ENCODE results near the gene RGPD8. TPM values are rescaled to one million over a fixed set of nuclear protein-coding genes. Genes with fewer than 3 reads are reported as not detected.

RGPD8 gene
- polyA plus RNA-seq, 3 donors: 0.29 to 3.4 (median 1.2) TPM

DNA sequence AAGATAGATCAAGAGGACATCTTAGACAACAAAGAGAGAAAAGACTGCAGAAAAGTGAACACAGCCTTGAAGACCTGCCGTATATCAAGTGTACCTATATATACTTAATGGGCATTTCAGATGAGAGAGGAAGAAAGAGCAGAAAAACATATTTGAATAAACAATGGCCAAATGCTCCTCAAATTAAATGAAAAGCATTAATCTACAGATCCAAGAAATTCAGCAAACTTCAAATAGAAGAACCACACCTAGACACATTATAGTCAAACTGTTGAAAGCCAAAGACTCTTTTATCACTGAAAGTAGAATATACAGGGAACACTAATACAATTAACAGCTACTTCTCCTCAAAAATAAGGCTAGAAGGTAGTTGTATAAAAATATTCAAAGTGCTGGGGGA lies 29.8 kb upstream of the RGPD8 start:
- H3K4me1 ChIP-seq (ENCODE audit: control insufficient read depth in 1 of 2, insufficient read depth in 2 of 2, low read length in 2 of 2): no peaks in the 10 kb centered on the region
- no peaks in the 10 kb centered on the region for H3K9me3 ChIP-seq (replicated peaks in 1 of 2; ENCODE audit: control insufficient read depth in 1 of 2, insufficient read depth in 1 of 2, low read length in 2 of 2)
- TF ChIP-seq, protein P1, sequence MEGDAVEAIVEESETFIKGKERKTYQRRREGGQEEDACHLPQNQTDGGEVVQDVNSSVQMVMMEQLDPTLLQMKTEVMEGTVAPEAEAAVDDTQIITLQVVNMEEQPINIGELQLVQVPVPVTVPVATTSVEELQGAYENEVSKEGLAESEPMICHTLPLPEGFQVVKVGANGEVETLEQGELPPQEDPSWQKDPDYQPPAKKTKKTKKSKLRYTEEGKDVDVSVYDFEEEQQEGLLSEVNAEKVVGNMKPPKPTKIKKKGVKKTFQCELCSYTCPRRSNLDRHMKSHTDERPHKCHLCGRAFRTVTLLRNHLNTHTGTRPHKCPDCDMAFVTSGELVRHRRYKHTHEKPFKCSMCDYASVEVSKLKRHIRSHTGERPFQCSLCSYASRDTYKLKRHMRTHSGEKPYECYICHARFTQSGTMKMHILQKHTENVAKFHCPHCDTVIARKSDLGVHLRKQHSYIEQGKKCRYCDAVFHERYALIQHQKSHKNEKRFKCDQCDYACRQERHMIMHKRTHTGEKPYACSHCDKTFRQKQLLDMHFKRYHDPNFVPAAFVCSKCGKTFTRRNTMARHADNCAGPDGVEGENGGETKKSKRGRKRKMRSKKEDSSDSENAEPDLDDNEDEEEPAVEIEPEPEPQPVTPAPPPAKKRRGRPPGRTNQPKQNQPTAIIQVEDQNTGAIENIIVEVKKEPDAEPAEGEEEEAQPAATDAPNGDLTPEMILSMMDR (IDR thresholded peaks at IDR 0.05): no peak
- no peak overlapping the region for H3K9ac ChIP-seq (ENCODE audit: insufficient read depth, low read length, poor library complexity, severe bottlenecking)
- no peak overlapping the region for H3K4me3 ChIP-seq (replicated peaks in 1 of 3; ENCODE audit: low read depth in 2 of 3, low read length in 3 of 3)
- peaks cover 0 to 1% (median 0%) of the 10 kb centered on the region in 7 donors for H3K9me3 Mint-ChIP-seq
- H4K20me1 ChIP-seq (ENCODE audit: insufficient read depth, low read length): no peaks in the 10 kb centered on the region
- no peak overlapping the region for H3K4me3 Mint-ChIP-seq
- intact Hi-C loops (cut with micrococcal nuclease): no loop called here
- H3K36me3 ChIP-seq (replicated peaks in 1 of 2; ENCODE audit: control insufficient read depth in 1 of 2, insufficient read depth in 2 of 2, low read length in 2 of 2): no peaks in the 10 kb centered on the region
- no peaks in the 10 kb centered on the region for H3K79me2 ChIP-seq (ENCODE audit: insufficient read depth, low read length)
- no peak overlapping the region for H2AFZ ChIP-seq (ENCODE audit: insufficient read depth, low read depth, low read length, poor library complexity, severe bottlenecking)
- no peaks in the 10 kb centered on the region for H3K36me3 Mint-ChIP-seq
- H3K27ac ChIP-seq (ENCODE audit: low read depth in 1 of 2, low read length in 2 of 2): no peak overlapping the region
- no peak overlapping the region for H3K4me2 ChIP-seq (replicated peaks; ENCODE audit: extremely low read depth, low read length, poor library complexity, severe bottlenecking)
- no peaks in the 10 kb centered on the region for H3K4me1 Mint-ChIP-seq
- DNase-seq: no peak
- no CpG with 5 or more reads among the region's 1 CpG for WGBS (ENCODE audit: insufficient coverage)
- peaks cover 6 to 10% (median 7%) of the 10 kb centered on the region in 3 donors for H3K27me3 Mint-ChIP-seq (ENCODE audit: low read depth in 3 of 3)
- no peak overlapping the region for H3K27ac Mint-ChIP-seq
- peaks cover 0 to 2% of the 10 kb centered on the region in 2 donors for H3K27me3 ChIP-seq (ENCODE audit: control insufficient read depth in 2 of 2, insufficient read depth in 2 of 2, low read length in 2 of 2)

DNA sequence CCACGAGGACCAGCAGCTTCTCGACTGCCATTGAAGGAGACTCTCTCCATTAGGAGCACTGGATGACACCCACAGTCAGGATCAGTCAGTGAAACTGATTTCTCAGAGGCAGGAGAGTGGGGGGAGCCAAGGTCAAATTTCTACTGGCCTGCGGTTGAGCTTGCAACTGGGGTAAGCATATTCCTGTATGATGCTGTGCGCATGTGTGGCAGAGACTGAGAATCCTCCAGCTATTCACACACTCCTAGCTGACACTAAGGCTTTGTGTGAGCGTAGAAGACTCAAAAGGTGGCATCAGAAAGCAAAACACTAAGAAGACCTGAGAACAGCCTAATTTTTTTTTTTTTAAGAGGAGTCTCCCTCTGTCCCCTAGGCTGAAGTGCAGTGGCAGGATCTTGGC lies 28.7 kb upstream of the RGPD8 start:
- no peaks in the 10 kb centered on the region for H3K36me3 Mint-ChIP-seq
- Histone ChIP-seq H3K27me3 (ENCODE audit: control insufficient read depth in 2 of 2, insufficient read depth in 2 of 2, low read length in 2 of 2) (peaks cover 0 to 2% of the 10 kb centered on the region in 2 donors), H3K9ac (ENCODE audit: insufficient read depth, low read length, poor library complexity, severe bottlenecking) (no peak overlapping the region), H3K4me2 (replicated peaks; ENCODE audit: extremely low read depth, low read length, poor library complexity, severe bottlenecking) (no peak overlapping the region), H3K79me2 (ENCODE audit: insufficient read depth, low read length) (no peaks in the 10 kb centered on the region), H3K27ac (ENCODE audit: low read depth in 1 of 2, low read length in 2 of 2) (no peak overlapping the region), H3K4me1 (ENCODE audit: control insufficient read depth in 1 of 2, insufficient read depth in 2 of 2, low read length in 2 of 2) (no peaks in the 10 kb centered on the region), H3K9me3 (replicated peaks in 1 of 2; ENCODE audit: control insufficient read depth in 1 of 2, insufficient read depth in 1 of 2, low read length in 2 of 2) (no peaks in the 10 kb centered on the region), H3K36me3 (replicated peaks in 1 of 2; ENCODE audit: control insufficient read depth in 1 of 2, insufficient read depth in 2 of 2, low read length in 2 of 2) (no peaks in the 10 kb centered on the region), H2AFZ (ENCODE audit: insufficient read depth, low read depth, low read length, poor library complexity, severe bottlenecking) (no peak overlapping the region), H4K20me1 (ENCODE audit: insufficient read depth, low read length) (no peaks in the 10 kb centered on the region), H3K4me3 (replicated peaks in 1 of 3; ENCODE audit: low read depth in 2 of 3, low read length in 3 of 3) (no peak overlapping the region)
- no peak overlapping the region for H3K4me3 Mint-ChIP-seq
- peaks cover 5 to 8% (median 6%) of the 10 kb centered on the region in 3 donors for H3K27me3 Mint-ChIP-seq (ENCODE audit: low read depth in 3 of 3)
- WGBS (ENCODE audit: insufficient coverage): no CpG with 5 or more reads among the region's 5 CpGs
- intact Hi-C loops (cut with micrococcal nuclease): no loop called here
- H3K9me3 Mint-ChIP-seq: peaks cover 0 to 6% (median 1%) of the 10 kb centered on the region in 7 donors
- no peaks in the 10 kb centered on the region for H3K4me1 Mint-ChIP-seq
- H3K27ac Mint-ChIP-seq: no peak overlapping the region
- TF ChIP-seq, protein P1 (IDR thresholded peaks at IDR 0.05): no peak
- DNase-seq: no peak
